SK-N-SH (cell line): Measurements from ENCODE around the gene ITSN2.

Experiments used
- MEF2A ChIP-seq: IDR thresholded peaks from 2 replicates; pipeline ENCODE4 v1.4.0; 2012; ENCODE audit warnings: low read depth, borderline replicate concordance
- NRF1 ChIP-seq: IDR thresholded peaks from 2 replicates; pipeline ENCODE4 v1.6.1; 2012; ENCODE audit warnings: low read depth, mild to moderate bottlenecking, low read length
- TEAD4 ChIP-seq: IDR thresholded peaks from 2 replicates; pipeline ENCODE4 v1.4.0; 2012; ENCODE audit warnings: mild to moderate bottlenecking, borderline replicate concordance; ENCODE audit not compliant: insufficient read depth
- TF ChIP-seq, protein P1 (sequence below): IDR thresholded peaks from 2 replicates; pipeline ENCODE4 v1.6.1; 2012; ENCODE audit warnings: mild to moderate bottlenecking, low read depth, low read length, moderate library complexity

- TF ChIP-seq TEAD4 (no peak), NRF1 (no peak), MEF2A (no peak)
- TF ChIP-seq, protein P1, sequence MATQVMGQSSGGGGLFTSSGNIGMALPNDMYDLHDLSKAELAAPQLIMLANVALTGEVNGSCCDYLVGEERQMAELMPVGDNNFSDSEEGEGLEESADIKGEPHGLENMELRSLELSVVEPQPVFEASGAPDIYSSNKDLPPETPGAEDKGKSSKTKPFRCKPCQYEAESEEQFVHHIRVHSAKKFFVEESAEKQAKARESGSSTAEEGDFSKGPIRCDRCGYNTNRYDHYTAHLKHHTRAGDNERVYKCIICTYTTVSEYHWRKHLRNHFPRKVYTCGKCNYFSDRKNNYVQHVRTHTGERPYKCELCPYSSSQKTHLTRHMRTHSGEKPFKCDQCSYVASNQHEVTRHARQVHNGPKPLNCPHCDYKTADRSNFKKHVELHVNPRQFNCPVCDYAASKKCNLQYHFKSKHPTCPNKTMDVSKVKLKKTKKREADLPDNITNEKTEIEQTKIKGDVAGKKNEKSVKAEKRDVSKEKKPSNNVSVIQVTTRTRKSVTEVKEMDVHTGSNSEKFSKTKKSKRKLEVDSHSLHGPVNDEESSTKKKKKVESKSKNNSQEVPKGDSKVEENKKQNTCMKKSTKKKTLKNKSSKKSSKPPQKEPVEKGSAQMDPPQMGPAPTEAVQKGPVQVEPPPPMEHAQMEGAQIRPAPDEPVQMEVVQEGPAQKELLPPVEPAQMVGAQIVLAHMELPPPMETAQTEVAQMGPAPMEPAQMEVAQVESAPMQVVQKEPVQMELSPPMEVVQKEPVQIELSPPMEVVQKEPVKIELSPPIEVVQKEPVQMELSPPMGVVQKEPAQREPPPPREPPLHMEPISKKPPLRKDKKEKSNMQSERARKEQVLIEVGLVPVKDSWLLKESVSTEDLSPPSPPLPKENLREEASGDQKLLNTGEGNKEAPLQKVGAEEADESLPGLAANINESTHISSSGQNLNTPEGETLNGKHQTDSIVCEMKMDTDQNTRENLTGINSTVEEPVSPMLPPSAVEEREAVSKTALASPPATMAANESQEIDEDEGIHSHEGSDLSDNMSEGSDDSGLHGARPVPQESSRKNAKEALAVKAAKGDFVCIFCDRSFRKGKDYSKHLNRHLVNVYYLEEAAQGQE = no peak
Measured at GRCh38 chr2:24210106-24210455, 150.3 kb downstream of the ITSN2 start.
